Neuron (in vitro differentiated cells): Measurements from ENCODE around the gene GMDS.

Experiments used
- H2AFZ ChIP-seq: one replicate; pipeline ENCODE4 v1.6.1; 2013; ENCODE audit warnings: low read depth, mild to moderate bottlenecking, inconsistent platforms, low read length, moderate library complexity
- H3K27me3 ChIP-seq: one replicate; pipeline ENCODE4 v1.6.1; 2013; ENCODE audit warnings: low read length; ENCODE audit not compliant: insufficient read depth
- H3K36me3 ChIP-seq: one replicate; pipeline ENCODE4 v1.6.1; 2013; ENCODE audit warnings: low read length; ENCODE audit not compliant: insufficient read depth
- H3K4me1 ChIP-seq: one replicate; pipeline ENCODE4 v1.6.1; 2013; ENCODE audit warnings: low read length; ENCODE audit not compliant: insufficient read depth
- H3K4me3 ChIP-seq: 2 replicates; pipeline ENCODE4 v1.5.1; 2013; ENCODE audit warnings: mild to moderate bottlenecking, low read length, moderate library complexity
- H3K9me3 ChIP-seq: one replicate; pipeline ENCODE4 v1.6.1; 2013; ENCODE audit warnings: low read length

GMDS gene

GRCh38 chr6:1615151-1615852 is 630.1 kb downstream of the GMDS start:
- peaks cover 77% of the 10 kb centered on the region for H3K27me3 ChIP-seq
- peak overlapping the region; percentile 1 for H3K4me3 ChIP-seq
- peaks cover 6% of the 10 kb centered on the region for H3K9me3 ChIP-seq
- H3K4me1 ChIP-seq = peaks cover 3% of the 10 kb centered on the region
- no peak overlapping the region for H2AFZ ChIP-seq
- no peaks in the 10 kb centered on the region for H3K36me3 ChIP-seq

GRCh38 chr6:1614448-1615150 is 630.8 kb downstream of the GMDS start:
- Histone ChIP-seq H2AFZ (no peak overlapping the region), H3K4me3 (peak overlapping the region; percentile 1), H3K4me1 (peaks cover 3% of the 10 kb centered on the region), H3K36me3 (no peaks in the 10 kb centered on the region), H3K27me3 (peaks cover 70% of the 10 kb centered on the region), H3K9me3 (peaks cover 6% of the 10 kb centered on the region)

GRCh38 chr6:1613688-1614447 is 631.5 kb downstream of the GMDS start:
- H3K4me1 ChIP-seq = peaks cover 3% of the 10 kb centered on the region
- no peak overlapping the region for H3K4me3 ChIP-seq
- no peak overlapping the region for H2AFZ ChIP-seq
- H3K36me3 ChIP-seq = no peaks in the 10 kb centered on the region
- H3K9me3 ChIP-seq = peaks cover 6% of the 10 kb centered on the region
- H3K27me3 ChIP-seq = peaks cover 69% of the 10 kb centered on the region

- no peaks in the 10 kb centered on the region for H3K36me3 ChIP-seq
- H2AFZ ChIP-seq = no peak overlapping the region
- peaks cover 69% of the 10 kb centered on the region for H3K27me3 ChIP-seq
- H3K4me1 ChIP-seq = peaks cover 3% of the 10 kb centered on the region
- H3K9me3 ChIP-seq = peaks cover 2% of the 10 kb centered on the region
- H3K4me3 ChIP-seq = no peak overlapping the region
These were observed 632.1 kb downstream of the GMDS start for GRCh38 chr6:1613346-1613687.

GRCh38 chr6:1612974-1613306 is 632.5 kb downstream of the GMDS start:
- no peaks in the 10 kb centered on the region for H3K9me3 ChIP-seq
- H3K4me1 ChIP-seq = peaks cover 5% of the 10 kb centered on the region
- H3K27me3 ChIP-seq = peaks cover 69% of the 10 kb centered on the region
- peak overlapping the region; percentile 16 for H3K4me3 ChIP-seq
- no peaks in the 10 kb centered on the region for H3K36me3 ChIP-seq
- no peak overlapping the region for H2AFZ ChIP-seq

GRCh38 chr6:1612299-1612973 is 633.0 kb downstream of the GMDS start:
- peaks cover 10% of the 10 kb centered on the region for H3K4me1 ChIP-seq
- H3K27me3 ChIP-seq = peaks cover 69% of the 10 kb centered on the region
- H3K36me3 ChIP-seq = no peaks in the 10 kb centered on the region
- no peaks in the 10 kb centered on the region for H3K9me3 ChIP-seq
- peak overlapping the region; percentile 27 for H3K4me3 ChIP-seq
- H2AFZ ChIP-seq = no peak overlapping the region

GRCh38 chr6:1611572-1612298 is 633.7 kb downstream of the GMDS start:
- no peak overlapping the region for H2AFZ ChIP-seq
- no peaks in the 10 kb centered on the region for H3K9me3 ChIP-seq
- no peaks in the 10 kb centered on the region for H3K36me3 ChIP-seq
- peak overlapping the region; percentile 27 for H3K4me3 ChIP-seq
- H3K4me1 ChIP-seq = peaks cover 17% of the 10 kb centered on the region
- H3K27me3 ChIP-seq = peaks cover 69% of the 10 kb centered on the region

- H3K36me3 ChIP-seq = no peaks in the 10 kb centered on the region
- H2AFZ ChIP-seq = peak overlapping the region; percentile 26
- peaks cover 69% of the 10 kb centered on the region for H3K27me3 ChIP-seq
- H3K4me3 ChIP-seq = peak overlapping the region; percentile 59
- peaks cover 18% of the 10 kb centered on the region for H3K4me1 ChIP-seq
- H3K9me3 ChIP-seq = no peaks in the 10 kb centered on the region
These were observed 634.2 kb downstream of the GMDS start for GRCh38 chr6:1611322-1611571.

GRCh38 chr6:1610497-1611321 is 634.7 kb downstream of the GMDS start:
- Histone ChIP-seq H3K36me3 (no peaks in the 10 kb centered on the region), H3K27me3 (peaks cover 69% of the 10 kb centered on the region), H3K4me3 (peak overlapping the region; percentile 59), H3K4me1 (peaks cover 18% of the 10 kb centered on the region), H3K9me3 (no peaks in the 10 kb centered on the region), H2AFZ (peak overlapping the region; percentile 26)

GRCh38 chr6:1609648-1610496 is 635.5 kb downstream of the GMDS start, which contains the start of gene FOXC1:
Gene FOXC1 (plus strand): TSS chr6:1609915. CDS start chr6:1610446, 531 bp downstream.
- Histone ChIP-seq H3K27me3 (peaks cover 69% of the 10 kb centered on the region), H3K36me3 (no peaks in the 10 kb centered on the region), H2AFZ (peak within 1 kb of the TSS; percentile 91), H3K9me3 (no peaks in the 10 kb centered on the region), H3K4me3 (peak within 1 kb of the TSS; percentile 59), H3K4me1 (peaks cover 18% of the 10 kb centered on the region)

GRCh38 chr6:1609041-1609647 is 636.3 kb downstream of the GMDS start:
- Histone ChIP-seq H3K9me3 (no peaks in the 10 kb centered on the region), H3K27me3 (peaks cover 66% of the 10 kb centered on the region), H3K4me3 (peak overlapping the region; percentile 59), H3K4me1 (peaks cover 18% of the 10 kb centered on the region), H2AFZ (peak overlapping the region; percentile 91), H3K36me3 (no peaks in the 10 kb centered on the region)
